Ovary (tissue), 3 donors: ENCODE measurements around the gene GALNTL6.

ENCODE experiments used
- CTCF ChIP-seq, 3 donors: fragments of 450-650 bp in 2 of 3; fragments of 200-600 bp in 1 of 3; IDR thresholded peaks; one replicate each; pipeline versions ENCODE4 v1.5.1 to v1.8.0; 2016 to 2022; ENCODE audit warnings: antibody characterized with exemption in 3 of 3, mild to moderate bottlenecking in 1 of 3
- EP300 ChIP-seq: sonication (generic); formaldehyde crosslinking; IDR thresholded peaks from one replicate; pipeline ENCODE4 v1.6.1; 2017; ENCODE audit warnings: antibody characterized with exemption
- POLR2A ChIP-seq: fragments of 450-650 bp; IDR thresholded peaks from one replicate; pipeline ENCODE4 v1.6.1; 2017; ENCODE audit warnings: antibody characterized with exemption, mild to moderate bottlenecking, moderate library complexity
- donor health status: DM: no; HTN: no; CAD: no.

DNA sequence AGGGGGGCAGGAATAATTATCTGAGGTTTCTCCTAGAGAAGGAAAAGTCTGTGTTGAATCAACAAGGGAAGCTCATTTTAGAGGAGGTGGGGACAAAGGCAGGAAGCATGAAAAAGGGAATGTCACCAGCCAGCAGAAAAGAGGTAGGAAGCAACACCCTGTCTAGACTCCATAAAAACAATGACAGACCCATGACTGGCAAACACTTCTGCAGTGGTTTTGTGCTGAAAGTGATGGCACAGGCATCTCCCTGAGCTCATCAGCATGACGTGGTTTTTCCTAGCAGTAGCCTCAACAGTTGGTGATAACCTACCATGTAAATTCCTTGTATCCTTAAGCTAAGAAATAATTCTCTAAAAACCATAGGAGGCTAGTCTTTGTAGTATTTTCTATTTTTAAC lies 1244.7 kb downstream of the GALNTL6 start:
- TF ChIP-seq CTCF (IDR thresholded peaks at IDR 0.05) = no peak
- TF ChIP-seq POLR2A = no peak
- TF ChIP-seq EP300 = no peak
